ENCODE results near the gene GOLGA8F.
"Not testable (repeated sequence)": the region's sequence is repeated elsewhere in the genome, so short reads cannot be mapped to it uniquely, and the experiment has no call there.

DNA sequence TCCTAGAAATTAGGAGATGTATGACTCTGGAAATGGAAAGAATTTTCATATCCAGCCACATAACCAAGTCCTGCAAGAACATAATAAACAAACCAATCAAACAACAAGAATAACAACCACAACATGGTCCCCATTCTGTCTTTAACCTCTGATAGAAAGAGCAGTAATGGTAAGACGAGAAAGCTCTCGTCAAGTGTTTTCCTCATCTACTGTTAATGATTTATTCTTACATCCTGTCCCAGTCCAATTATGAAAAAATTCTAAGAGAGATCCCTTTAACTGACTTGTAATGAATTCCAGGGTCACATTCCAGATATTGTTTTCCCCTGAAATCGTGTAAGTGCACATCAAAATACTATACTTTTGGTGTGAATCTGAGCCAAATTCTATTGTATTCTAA lies 57.1 kb downstream of the GOLGA8F start:
- not testable (repeated sequence) for TF ChIP-seq SUZ12 (IDR thresholded peaks at IDR 0.05; ENCODE audit: extremely low read depth, insufficient read depth, insufficient read length); YY1 (IDR thresholded peaks at IDR 0.05; ENCODE audit: insufficient read depth, insufficient read length); ZNF274 (IDR thresholded peaks at IDR 0.05; ENCODE audit: low read depth, low read length)
